Measurements from ENCODE around the gene CCDC38. TPM values are rescaled to one million over a fixed set of nuclear protein-coding genes. Genes with fewer than 3 reads are reported as not detected.
A peak's percentile ranks its signal among the peaks of the same experiment; 100 is the strongest.

CCDC38 gene
- total RNA-seq, 4 donors from 2014 or later: not detected

- DNase-seq (ENCODE audit: low spot score) (no peak), ATAC-seq (ENCODE audit: low FRiP score) (no peak)
- TF ChIP-seq, protein P1, sequence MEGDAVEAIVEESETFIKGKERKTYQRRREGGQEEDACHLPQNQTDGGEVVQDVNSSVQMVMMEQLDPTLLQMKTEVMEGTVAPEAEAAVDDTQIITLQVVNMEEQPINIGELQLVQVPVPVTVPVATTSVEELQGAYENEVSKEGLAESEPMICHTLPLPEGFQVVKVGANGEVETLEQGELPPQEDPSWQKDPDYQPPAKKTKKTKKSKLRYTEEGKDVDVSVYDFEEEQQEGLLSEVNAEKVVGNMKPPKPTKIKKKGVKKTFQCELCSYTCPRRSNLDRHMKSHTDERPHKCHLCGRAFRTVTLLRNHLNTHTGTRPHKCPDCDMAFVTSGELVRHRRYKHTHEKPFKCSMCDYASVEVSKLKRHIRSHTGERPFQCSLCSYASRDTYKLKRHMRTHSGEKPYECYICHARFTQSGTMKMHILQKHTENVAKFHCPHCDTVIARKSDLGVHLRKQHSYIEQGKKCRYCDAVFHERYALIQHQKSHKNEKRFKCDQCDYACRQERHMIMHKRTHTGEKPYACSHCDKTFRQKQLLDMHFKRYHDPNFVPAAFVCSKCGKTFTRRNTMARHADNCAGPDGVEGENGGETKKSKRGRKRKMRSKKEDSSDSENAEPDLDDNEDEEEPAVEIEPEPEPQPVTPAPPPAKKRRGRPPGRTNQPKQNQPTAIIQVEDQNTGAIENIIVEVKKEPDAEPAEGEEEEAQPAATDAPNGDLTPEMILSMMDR (IDR thresholded peaks at IDR 0.05): no peak
Measured at GRCh38 chr12:95838125-95838524, 104.3 kb downstream of the CCDC38 start.

GRCh38 chr12:95837240-95838038 is 105.0 kb downstream of the CCDC38 start:
- no peak for ATAC-seq (ENCODE audit: low FRiP score)
- DNase-seq (ENCODE audit: low spot score): no peak
- TF ChIP-seq, protein P1 (IDR thresholded peaks at IDR 0.05): no peak

DNA sequence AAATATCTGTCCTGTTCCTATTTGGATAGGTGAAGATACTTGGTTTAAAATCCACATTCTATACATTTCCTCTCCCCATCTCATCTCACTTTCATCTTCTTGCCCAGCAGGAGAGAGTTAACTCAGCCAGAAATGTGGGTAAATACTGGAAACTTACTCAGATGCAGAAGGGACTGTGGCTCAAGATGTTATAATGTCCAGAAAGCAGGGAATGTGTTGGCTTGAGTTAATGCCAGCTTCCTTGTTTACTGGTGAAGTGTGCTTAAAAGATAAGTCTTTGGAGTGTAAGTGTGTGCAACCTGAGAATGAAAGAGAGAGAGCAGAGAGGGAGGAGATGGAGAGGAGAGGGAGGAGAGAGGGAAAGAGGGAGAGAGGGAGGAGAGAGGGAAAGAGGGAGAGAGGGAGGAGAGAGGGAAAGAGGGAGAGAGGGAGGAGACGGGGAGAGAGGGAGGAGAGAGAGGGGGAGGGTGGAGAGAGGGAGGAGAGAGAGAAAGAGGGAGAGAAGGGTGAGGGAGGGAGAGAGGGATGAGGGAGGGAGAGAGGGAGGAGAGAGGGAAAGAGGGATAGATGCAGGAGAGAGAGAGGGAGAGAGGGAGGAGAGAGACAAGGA is 105.7 kb downstream of the CCDC38 start:
- TF ChIP-seq, protein P1 (IDR thresholded peaks at IDR 0.05): no peak
- no peak for ATAC-seq (ENCODE audit: low FRiP score)
- no peak for DNase-seq (ENCODE audit: low spot score)

DNA sequence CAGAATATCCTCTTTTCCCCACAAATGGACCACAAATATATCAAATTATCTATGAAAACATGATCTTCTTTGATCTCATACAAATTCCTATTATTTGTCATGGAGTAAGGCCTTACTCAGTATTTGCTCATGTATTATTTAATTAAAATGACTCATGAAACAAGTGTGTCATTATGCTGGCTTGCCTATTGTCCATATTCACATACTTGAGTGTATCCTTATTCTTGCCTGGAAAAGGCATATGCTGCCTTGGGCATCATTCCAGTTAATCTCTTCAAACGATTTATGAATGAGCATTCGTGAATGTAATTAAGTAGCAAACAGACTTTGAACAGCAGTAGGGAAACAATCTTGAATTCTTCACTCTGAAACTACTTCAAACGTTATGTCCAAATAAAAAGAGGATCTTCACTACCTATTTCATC is 106.2 kb downstream of the CCDC38 start:
- TF ChIP-seq, protein P1 (IDR thresholded peaks at IDR 0.05): no peak
- peak; percentile 59 for ATAC-seq (ENCODE audit: low FRiP score)
- no peak for DNase-seq (ENCODE audit: low spot score)

- no peak for ATAC-seq (ENCODE audit: low FRiP score)
Measured at GRCh38 chr12:95834572-95834971, 107.8 kb downstream of the CCDC38 start.

DNA sequence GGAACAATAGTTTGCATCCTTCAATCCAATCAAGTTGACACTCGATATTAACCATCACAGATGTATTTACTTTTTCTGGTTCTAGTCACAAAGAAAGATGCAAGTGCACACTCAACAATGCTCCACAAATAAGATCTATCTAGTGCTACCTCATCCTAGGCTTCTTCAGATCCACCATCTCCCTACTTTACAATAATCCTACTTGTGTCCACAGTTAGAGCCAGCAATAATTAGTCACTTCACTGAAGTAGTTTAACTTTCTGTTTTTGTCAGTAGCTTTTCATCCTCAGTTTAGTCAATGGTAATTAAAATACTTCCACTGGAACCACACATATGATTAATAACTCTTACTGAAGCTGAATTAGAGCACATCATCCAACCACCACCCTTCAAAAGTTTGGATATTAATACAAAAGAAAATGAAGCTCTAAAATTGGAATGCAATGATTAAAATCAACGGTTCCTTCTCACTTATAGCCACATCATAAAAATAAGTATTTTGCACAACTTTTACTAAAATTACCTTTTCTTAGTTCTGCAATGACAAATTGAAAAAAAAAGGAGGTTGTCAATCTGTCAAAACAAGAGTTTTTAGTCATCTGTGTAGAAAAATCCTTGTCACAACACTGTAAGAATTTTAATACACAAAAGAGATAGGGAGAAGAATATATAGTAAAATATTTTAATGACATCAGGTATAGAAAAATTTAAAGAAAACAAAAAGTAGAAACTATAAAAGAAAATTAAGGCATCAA is 111.9 kb downstream of the CCDC38 start:
- no peak for ATAC-seq (ENCODE audit: low FRiP score)
- TF ChIP-seq, protein P1 (IDR thresholded peaks at IDR 0.05): no peak
- no peak for DNase-seq (ENCODE audit: low spot score)

More at GRCh38 chr12:95834572-95834971, 107.8 kb downstream of the CCDC38 start:
- no peak for DNase-seq (ENCODE audit: low spot score)
- TF ChIP-seq, protein P1 (IDR thresholded peaks at IDR 0.05): no peak

Data from omental fat pad (tissue), 4 donors.